ENCODE measurements around the gene CTSH.

CTSH gene

GRCh38 chr15:78979456-78980320 lies 34.8 kb upstream of the CTSH start:
- intact Hi-C loops (cut with DNase I), result loop anchor here (10.0 kb wide), 1 partner anchor 75 kb away; no protein-coding TSS in a partner anchor
- DNase-seq, result peak in 8 of 10 donors; percentile 29 to 89 (median 46)

GRCh38 chr15:78978601-78979179 lies 33.8 kb upstream of the CTSH start:
- DNase-seq, result peak in 1 of 10 donors; percentile 69
- intact Hi-C loops (cut with DNase I), result loop anchor here (10.0 kb wide), 1 partner anchor 74 kb away; no protein-coding TSS in a partner anchor

- intact Hi-C loops (cut with DNase I), result loop anchor here (10.0 kb wide), 1 partner anchor 73 kb away; no protein-coding TSS in a partner anchor
- peak in 1 of 10 donors; percentile 29 for DNase-seq
These were observed 32.9 kb upstream of the CTSH start for GRCh38 chr15:78977591-78978347.

GRCh38 chr15:78977091-78977571 lies 32.3 kb upstream of the CTSH start:
- peak in 1 of 10 donors; percentile 30 for DNase-seq

GRCh38 chr15:78976691-78977090 lies 31.8 kb upstream of the CTSH start:
- DNase-seq, result no peak
- intact Hi-C loops (cut with DNase I), result loop anchor here (10.0 kb wide), 1 partner anchor 72 kb away; no protein-coding TSS in a partner anchor

More at GRCh38 chr15:78977091-78977571, 32.3 kb upstream of the CTSH start:
- intact Hi-C loops (cut with DNase I), result loop anchor here (10.0 kb wide), 1 partner anchor 72 kb away; no protein-coding TSS in a partner anchor

GRCh38 chr15:78974272-78974918 lies 29.5 kb upstream of the CTSH start:
- intact Hi-C loops (cut with DNase I), result loop anchor here (10.0 kb wide), 1 partner anchor 70 kb away; no protein-coding TSS in a partner anchor
- DNase-seq, result peak in 1 of 10 donors; percentile 3

- peak in 1 of 10 donors; percentile 1 for DNase-seq
- intact Hi-C loops (cut with DNase I), result loop anchor here (10.0 kb wide), 1 partner anchor 65 kb away; no protein-coding TSS in a partner anchor
These were observed 25.0 kb upstream of the CTSH start for GRCh38 chr15:78969687-78970349.

GRCh38 chr15:78968539-78969271 lies 23.9 kb upstream of the CTSH start:
- intact Hi-C loops (cut with DNase I), result no loop called here
- DNase-seq, result peak in 1 of 10 donors; percentile 27

GRCh38 chr15:78968114-78968513 lies 23.3 kb upstream of the CTSH start:
- DNase-seq, result peak in 2 of 10 donors; percentile 7 to 15
- intact Hi-C loops (cut with DNase I), result no loop called here

- DNase-seq, result peak in 2 of 10 donors; percentile 34 to 46
- intact Hi-C loops (cut with DNase I), result no loop called here
These were observed 15.5 kb upstream of the CTSH start for GRCh38 chr15:78960308-78960707.

- intact Hi-C loops (cut with DNase I), result no loop called here
- peak in 2 of 10 donors; percentile 6 to 35 for DNase-seq
These were observed 14.5 kb upstream of the CTSH start for GRCh38 chr15:78959360-78959759.

- DNase-seq, result peak in 1 of 10 donors; percentile 8
- intact Hi-C loops (cut with DNase I), result no loop called here
These were observed 12.7 kb upstream of the CTSH start for GRCh38 chr15:78957416-78958093.

- no peak for DNase-seq
- intact Hi-C loops (cut with DNase I), result no loop called here
These were observed 12.1 kb upstream of the CTSH start for GRCh38 chr15:78956937-78957336.

- intact Hi-C loops (cut with DNase I), result no loop called here
- DNase-seq, result no peak
These were observed 10.5 kb upstream of the CTSH start for GRCh38 chr15:78955355-78955754.

GRCh38 chr15:78951841-78952238 lies 7.0 kb upstream of the CTSH start:
- peak in 1 of 10 donors; percentile 6 for DNase-seq
- intact Hi-C loops (cut with DNase I), result no loop called here

- peak in 1 of 10 donors; percentile 9 for DNase-seq
- intact Hi-C loops (cut with DNase I), result no loop called here
These were observed 6.3 kb upstream of the CTSH start for GRCh38 chr15:78950902-78951840.

- intact Hi-C loops (cut with DNase I), result no loop called here
- DNase-seq, result peak in 1 of 10 donors; percentile 19
These were observed 5.5 kb upstream of the CTSH start for GRCh38 chr15:78950343-78950742.
